Stromal cell of bone marrow (primary cell): ENCODE results near the gene FERMT1.
"Not testable (repeated sequence)": the region's sequence is repeated elsewhere in the genome, so short reads cannot be mapped to it uniquely, and the experiment has no call there.

Experiments
- DNase-seq: peaks from one replicate; pipeline ENCODE4 v3.0.0-alpha.2; 2012; ENCODE audit warnings: low read depth

The FERMT1 gene

DNA sequence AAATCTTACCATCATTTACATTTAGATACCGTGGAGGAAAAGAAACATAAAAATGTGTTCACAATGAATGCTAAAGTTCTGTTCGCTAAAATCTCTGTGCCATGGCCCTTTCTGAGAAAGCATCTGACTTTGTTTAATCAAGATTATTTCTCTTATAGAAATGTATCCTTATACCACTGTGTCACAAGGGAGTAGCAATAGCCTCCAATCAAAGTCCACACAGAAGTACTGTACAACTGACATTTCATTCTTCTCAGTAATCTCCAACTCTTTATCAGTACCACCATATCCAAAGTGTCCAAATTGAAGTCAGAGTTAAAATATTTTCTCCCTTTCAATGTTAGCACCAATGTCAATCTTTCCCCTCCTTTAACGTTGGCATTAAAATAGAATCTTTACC, 6.1 kb downstream of the FERMT1 start:
- DNase-seq, result no peak

GRCh38 chr20:6115221-6115895, 7.5 kb downstream of the FERMT1 start:
- no peak for DNase-seq

DNA sequence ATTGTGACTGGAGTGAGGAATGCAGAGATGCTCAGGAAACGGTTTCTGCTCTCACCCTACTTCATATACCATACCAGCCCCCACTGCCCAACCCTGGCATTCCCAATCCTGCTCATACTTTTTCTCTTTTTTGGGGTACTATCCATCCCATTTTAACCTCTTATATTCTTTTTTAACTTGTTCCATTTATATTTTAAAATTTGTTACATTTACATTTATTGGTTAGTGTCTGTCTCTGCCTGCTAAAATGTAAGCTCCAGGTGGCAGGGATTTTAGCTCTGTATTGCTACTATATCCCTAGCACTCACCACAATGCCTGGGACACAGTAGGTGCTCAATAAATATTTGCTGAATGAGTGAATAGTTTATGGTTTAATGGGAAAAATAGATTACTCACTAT, 8.1 kb downstream of the FERMT1 start:
- no peak for DNase-seq

DNA sequence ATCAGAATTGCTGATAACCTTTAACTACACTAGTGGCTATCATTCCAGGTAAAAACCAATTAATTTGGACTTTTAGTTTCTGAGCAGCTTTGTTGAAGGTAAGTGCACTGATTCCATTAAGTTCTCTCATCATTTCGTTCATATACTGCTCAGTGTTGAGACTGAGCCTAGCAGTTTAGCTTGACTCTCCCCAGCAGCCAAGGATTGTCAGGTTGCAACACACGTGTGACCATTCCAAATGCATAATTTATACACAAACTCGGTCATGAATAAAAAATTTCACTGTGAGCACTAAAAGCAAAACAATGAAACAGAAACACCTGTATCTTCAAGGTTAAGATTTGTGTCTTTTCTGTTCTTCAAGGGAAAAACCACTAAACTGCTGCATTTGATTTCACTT, 8.9 kb downstream of the FERMT1 start:
- no peak for DNase-seq

GRCh38 chr20:6112965-6113364, 9.9 kb downstream of the FERMT1 start:
- DNase-seq, result not testable (repeated sequence)

GRCh38 chr20:6108330-6108729, 14.5 kb downstream of the FERMT1 start:
- DNase-seq, result no peak

DNA sequence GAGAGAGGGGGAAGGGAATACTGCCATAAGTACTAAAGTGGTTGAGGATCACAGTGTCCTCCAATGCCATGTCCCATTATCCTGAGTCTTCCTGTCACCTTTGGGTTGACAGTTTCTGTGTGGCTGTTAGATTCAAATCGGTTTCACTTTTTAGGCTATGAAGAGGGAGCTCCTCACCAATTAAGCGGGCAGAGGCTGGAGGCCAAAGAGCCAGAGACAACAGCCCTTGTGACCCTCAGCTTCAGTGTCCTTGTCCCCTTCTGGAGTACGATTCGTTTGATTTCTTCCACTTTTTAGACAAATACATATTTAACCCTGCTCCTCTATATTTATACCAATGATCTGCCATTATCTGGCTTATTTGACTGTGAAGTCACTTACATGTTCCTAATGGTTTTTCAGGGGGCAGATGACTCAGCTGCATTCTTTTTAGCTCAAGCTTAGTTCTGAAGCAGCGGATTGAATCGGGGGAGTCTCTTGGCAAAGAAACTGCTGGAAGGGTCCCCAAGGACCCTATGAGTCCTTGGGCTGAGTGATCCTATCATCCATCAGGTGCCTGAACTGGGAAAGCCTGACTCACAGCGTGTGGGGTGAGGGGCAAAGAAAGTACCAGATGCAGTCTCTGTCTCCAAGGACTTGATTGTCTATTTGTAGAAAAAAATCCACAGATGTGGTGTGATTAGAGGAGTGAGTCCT, 18.2 kb downstream of the FERMT1 start:
- peak; percentile 80 for DNase-seq

DNA sequence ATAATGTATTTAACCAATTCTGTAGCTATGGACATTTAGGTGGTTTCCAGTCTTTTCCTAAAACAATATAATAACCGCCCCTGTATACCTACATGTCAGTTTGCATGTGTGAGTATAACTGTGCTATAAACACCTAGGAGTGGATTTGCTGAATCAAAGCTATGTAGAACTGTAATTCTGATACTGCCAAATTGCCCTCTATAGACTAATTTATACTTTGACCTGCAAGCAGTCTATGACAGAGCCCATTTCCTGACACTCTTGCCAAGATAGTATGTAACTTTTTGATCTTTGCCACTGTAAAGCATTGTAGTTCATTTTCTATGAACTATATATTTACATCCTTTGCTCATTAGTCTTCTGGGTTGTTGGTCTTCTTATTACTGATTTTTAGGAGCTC, 19.5 kb downstream of the FERMT1 start:
- no peak for DNase-seq

- DNase-seq, result no peak
Measured at GRCh38 chr20:6101346-6101745, 21.5 kb downstream of the FERMT1 start.

DNA sequence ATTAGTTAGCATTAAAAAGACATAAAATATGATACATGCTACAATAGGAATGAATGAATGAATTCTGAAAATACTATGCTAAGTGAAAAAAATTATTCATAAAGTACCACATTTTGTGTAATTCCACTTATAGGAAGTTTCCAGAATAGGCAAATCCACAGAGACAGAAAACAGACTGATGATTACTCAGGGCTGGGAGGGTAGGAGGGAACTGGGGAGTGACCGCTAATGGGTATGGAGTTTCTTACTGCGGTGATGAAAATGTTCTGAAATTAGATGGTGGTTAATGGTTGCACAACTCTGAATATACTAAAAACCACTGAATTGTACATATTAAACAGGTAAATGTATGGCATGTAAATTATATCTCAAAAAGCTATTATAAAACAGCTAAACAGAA, 22.6 kb downstream of the FERMT1 start:
- DNase-seq, result no peak

GRCh38 chr20:6099819-6100218, 23.0 kb downstream of the FERMT1 start:
- DNase-seq, result no peak

GRCh38 chr20:6095409-6095808, 27.4 kb downstream of the FERMT1 start:
- no peak for DNase-seq

DNA sequence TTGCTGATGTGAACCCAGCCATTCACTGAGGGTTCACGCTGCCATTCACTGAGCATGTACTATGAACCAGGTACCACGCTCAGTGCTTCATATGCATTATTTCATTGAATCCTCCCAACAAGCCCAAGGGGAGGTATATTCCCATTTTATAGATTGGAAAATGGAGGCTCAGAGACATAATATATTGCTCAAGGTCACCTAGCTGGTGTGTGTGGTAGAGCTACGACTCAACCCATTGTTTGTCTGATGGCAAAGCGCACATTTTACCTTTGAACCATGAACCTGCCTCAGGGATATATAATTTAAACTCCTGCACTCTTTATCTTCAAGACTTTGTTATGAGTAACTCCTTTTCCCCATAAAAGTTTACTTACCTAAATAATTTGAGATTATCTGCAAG, 28.3 kb downstream of the FERMT1 start:
- no peak for DNase-seq

DNA sequence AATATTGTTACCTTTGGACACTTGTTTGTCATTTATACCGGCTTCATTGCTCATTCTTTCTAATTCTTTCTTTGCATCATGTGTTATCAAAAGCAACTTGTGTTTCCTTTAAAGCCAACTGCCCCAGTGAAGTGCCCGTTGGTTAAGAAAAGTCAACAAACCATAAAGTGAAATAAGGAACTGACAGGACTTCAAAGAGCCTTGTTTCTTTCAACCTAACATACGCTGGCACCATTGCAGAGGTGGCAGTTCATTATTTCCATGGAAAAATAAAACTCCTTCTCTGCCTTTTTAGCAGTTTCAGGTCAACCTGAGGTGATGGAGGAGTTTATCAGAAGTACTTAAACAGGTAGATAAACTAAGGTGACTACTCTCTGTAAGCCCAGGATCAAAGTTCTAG, 28.8 kb downstream of the FERMT1 start:
- DNase-seq, result no peak

GRCh38 chr20:6091661-6092060, 31.2 kb downstream of the FERMT1 start:
- DNase-seq, result no peak

DNA sequence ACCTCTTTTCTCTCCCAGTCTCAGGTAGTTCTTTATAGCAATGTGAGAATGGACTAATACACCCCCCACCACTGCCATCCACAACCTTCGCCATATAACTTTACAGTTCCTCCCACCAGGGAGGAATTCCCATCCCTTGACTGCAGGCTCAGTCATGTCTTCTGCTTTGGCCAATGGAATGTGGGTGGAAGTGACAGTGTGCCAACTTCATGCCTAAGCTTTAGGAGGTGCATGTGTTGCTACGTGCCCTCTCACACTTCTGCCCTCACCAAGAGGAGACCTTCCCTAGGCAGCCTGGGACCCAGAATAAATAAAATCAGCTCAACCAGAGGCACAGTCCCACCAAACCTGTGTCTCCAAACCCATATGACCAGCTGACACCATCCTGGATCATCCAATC, 36.0 kb downstream of the FERMT1 start:
- DNase-seq, result no peak

GRCh38 chr20:6083926-6084325, 38.9 kb downstream of the FERMT1 start:
- DNase-seq, result no peak

DNA sequence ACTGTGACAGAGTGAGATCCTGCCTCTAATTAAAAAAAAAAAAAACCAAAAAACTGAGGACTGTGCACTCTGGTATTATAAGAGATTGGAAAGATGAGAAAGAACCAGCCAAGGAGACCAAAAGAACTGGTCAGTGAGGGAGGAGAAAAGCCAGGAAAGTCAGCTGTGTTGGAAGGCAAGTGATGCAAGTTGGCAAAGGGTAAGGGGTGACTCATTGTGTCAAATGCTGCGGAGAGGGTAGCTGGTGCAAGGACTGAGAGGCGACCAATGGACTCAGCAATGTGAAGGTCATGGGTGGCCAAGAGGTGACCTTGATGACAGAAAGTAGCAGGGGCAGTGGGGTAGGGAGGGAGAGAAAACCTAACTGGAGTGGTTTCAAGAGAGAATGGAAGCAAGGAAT, 41.6 kb downstream of the FERMT1 start:
- peak; percentile 69 for DNase-seq

DNA sequence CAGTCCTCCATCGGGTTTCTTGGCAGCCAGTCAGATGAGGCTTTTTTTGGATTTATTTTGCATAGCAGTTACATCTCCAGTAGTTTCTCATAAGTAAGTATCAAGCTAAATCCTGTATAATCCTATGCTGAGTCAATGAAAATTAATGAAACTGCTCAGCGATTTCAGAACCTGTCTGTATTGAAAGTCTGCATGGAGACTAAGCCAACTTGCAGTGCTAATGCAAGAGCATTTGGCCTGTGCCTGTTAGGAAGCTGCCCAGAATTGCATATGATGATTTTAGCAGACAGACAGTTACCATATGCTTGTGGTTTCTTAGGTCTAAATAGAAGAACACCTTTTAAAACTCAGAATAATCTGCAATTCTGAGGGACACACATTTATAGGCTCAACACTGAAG, 43.8 kb downstream of the FERMT1 start:
- no peak for DNase-seq

DNA sequence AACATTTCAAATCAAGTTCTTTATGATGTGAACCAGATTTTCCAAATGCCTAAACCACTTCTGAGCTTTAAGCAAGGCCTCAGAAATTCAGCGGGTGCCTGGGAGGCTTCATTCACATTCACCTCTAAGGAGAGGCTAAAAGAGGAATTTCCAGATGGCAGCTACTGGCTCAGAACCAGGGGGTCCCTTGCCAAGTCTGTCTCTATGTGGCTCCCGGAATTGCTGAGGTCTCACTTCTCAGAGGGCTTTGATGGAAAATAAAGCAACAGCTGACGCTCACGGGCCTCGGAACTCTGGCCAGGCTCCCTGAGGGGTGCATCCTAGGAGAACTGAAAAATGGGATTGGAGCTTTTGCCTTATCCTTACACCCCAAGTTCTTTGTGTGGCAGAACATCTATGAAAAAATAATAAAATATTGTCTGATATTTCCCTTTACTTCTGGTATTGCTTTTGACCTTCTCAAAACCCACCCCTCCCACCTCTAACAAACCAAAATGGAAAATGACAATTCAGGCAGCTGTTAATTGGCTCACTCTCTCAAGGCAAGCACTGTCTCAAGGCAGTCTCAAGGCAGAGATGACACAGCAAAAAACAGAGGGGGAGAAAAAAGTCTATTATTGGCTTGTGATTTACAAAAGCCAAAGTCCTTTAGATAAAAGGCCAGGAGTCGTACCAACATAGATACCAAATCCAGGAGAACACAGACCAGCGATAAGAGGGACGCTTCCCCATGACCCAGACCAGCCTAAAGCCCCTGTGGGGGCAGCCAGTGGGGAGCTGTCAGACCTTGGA, 47.2 kb downstream of the FERMT1 start:
- no peak for DNase-seq

GRCh38 chr20:6074784-6075183, 48.0 kb downstream of the FERMT1 start:
- no peak for DNase-seq

- no peak for DNase-seq
Measured at GRCh38 chr20:6074145-6074561, 48.7 kb downstream of the FERMT1 start.
